HG02571 (cell line): Measurements from ENCODE around the gene MSRB1.

Experiments used
- ATAC-seq: cut with Tn5 transposase; IDR thresholded peaks from one replicate; pipeline ENCODE4 v1.9.1; 2021; ENCODE audit warnings: mild to moderate bottlenecking, moderate library complexity; ENCODE audit not compliant: unreplicated experiment

MSRB1 gene

DNA sequence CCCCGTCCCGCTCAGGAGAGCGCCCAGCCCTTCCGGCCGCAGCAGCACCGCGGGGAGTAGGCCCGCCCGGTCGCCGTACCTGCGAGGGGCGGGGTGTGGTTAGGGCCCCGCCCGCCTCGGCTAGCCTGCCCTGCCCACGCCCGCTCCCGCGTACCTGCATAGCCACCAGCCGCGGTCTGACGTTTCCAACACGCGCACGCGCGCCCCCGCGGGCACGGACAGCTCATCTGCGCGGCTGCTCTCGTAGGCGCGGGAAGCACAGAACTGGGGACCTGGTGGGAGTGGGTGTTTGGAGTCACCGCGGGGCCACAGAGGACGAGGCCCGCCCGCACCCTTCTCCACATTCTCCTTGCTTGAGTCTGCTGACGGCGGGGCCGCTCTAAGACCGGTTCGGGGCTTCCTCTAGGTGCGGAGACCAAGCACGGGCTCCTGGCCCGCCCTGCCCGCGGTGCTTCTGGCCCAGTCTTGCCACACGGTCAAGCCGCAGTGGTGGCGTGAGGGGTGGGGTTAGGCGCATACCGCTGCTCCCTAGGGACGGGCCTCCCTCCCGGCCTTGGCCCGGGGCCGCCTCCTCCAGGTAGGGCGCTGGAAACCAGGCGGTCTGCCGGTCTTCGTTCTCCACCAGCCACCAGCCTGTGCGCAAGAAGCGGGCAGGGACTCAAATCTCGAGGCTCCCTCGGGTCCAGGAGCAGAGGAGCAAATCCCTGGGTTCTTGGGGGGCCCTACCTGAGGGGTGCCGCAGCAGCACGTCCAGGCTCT is 36.5 kb upstream of the MSRB1 start:
- ATAC-seq: no peak

DNA sequence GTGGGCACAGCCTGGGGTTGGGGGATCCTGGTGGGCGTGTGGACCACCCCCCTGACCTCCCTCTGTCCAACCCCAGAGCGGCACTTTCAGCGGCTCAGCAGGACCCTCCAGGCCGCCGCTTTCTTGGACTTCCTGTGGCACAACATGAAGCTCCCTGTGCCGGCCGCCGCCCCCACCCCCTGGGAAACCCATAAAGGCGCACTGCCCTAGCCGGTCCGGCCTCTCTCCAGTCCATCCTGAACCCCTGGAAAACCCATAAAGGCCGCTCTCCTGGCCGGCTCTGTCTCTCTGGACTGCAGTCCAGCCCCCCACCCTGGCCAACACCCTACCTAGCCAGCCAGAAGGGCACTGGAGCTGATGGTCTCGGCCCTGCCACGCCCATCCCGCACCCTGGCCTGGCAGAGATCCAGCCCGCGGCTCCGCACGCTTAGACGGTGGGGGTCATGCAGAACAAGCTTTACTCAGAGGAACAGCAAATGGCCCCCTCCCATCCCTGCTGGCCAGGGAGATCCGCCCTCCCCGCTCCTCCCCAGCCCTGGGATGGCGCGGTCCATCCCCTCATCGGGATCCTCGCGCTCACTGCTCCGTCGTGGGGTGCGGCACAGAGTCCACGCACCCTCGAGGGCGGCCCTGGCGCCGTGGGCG is 35.6 kb upstream of the MSRB1 start:
- no peak for ATAC-seq

GRCh38 chr16:1977875-1978268 is 34.9 kb upstream of the MSRB1 start:
- ATAC-seq: no peak

GRCh38 chr16:1976951-1977874 is 34.2 kb upstream of the MSRB1 start:
- no peak for ATAC-seq

DNA sequence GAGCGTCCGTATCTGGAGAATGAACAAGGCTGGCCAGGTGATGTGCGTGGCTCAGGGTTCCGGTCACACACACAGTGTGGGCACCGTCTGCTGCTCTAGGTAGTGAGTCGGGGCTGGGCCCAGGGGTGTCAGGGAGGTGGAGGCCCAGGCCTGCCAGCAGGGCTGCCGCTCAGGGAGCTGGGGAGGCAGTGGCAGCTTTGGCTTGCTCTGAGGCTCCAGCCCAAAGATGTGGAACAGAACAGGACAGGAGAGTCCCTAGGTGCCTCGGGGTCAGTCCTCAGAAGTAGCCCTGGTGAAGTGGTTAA is 33.2 kb upstream of the MSRB1 start:
- ATAC-seq: no peak

GRCh38 chr16:1975432-1976215 is 32.6 kb upstream of the MSRB1 start:
- ATAC-seq: no peak

DNA sequence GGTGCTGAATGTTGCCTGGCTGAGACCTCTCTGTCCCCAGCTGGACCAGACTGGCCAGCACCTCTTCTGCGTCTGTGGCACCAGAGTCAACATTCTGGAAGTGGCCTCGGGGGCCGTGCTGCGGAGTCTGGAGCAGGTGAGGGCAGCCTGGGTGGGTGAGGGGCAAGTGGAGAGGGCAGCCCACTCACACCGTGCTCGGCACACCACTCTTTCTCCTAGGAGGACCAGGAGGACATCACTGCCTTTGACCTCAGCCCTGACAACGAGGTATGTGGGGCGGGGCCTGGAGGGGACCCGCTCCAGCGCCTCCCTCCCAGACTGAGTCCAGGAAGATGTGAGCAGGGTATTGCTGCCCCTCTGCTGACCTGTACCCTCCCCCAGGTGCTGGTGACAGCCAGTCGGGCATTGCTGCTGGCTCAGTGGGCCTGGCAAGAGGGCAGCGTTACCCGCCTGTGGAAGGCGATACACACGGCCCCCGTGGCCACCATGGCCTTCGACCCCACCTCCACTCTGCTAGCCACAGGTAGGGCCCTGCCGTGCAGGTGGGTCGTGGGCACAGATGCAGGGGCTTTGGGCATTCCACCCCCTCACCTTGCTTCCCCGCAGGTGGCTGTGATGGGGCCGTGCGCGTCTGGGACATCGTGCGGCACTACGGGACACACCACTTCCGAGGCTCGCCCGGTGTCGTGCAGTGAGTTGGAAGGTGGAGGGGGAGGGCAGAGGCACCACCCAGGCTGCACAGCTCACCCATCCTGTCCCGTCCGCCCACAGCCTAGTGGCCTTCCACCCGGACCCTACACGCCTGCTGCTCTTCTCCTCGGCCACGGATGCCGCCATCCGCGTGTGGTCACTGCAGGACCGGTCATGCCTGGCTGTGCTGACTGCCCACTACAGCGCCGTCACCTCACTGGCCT is 31.4 kb upstream of the MSRB1 start:
- ATAC-seq: no peak

DNA sequence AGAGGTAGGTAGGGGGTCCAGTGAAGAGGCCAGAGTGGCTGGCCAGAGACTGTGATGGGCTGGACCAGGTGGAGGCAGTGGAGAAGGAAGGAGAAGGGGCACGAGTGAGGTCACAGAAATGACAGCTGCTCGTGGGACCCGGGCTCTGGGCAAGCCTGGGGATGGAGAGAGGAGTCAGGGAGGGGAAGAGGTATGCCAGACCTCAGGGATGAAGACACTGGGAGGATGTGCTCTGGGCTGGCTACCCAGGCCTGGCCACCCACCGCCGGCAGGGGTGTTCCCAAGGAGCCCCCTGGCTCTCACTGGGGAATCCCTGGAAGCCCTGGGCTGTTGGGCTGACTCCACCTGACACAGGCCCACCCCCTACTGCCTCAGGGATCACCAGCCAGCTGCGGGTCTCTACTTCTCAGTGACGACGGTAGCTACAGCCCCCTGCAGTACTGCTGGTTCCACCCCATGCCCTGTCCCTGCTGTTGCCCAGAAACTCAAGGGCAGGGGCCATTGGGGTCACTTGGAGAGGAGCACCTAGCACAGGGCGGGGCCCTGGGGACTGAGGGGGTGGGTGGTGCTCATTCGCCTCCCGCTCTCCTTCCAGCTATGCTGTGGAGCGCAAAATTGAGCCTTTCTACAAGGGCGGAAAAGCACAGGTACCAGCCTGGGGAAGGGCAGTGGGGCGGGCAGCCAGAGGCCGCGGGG is 30.6 kb upstream of the MSRB1 start:
- ATAC-seq: no peak

DNA sequence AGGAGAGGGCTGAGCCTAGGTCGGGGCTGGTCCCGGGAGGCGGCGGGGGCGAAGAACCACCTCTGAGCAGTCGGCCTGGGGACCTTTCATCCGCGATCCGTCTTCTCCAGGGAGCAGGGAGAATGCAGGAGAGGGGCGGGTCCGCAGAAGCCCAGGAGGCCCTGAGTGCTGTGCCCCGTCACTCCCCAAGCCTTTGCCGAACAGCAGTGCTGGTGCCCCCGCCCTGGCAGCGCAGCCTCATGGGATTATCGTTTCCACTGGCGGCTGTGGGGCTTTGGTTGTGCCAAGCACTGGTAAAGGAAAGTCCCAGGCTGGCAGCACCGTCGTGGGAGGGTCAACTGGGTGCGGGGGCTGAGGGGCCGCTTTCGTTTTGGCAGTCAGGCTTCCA is 29.5 kb upstream of the MSRB1 start:
- no peak for ATAC-seq

DNA sequence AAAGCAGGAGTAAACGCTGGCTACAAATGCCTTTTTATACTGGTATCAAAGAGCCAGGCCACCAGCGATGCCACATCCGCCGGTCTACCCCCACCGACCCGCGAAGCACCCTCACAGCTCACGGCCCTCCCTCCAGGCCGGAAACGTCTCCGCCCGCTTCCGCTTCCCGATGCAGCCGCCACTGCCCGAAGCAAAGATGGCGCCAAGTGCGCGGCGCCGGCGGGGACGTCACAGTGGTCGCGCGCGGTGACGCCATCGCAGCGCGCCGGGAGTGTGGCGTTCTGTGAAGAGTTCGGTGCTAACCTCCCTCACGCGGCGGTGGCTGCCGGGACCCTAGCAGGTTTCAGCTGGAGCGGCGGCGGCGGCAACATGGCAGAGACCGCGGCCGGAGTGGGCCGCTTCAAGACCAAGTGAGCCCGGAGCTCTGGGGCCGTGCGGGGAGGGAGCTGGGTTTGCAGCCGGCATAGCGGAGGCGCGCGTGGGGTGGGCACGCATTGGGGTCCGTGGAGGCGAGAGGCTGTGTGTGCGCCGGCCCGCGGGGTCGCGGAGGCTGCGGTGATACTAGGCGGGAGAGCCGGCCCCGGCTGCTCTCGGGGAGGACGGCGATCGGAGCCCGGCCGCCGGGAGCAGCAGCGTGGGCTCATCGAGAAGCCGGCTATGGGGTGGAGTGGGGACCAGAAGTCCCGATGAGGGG is 28.9 kb upstream of the MSRB1 start, which contains the start of gene TBL3:
TSS of gene TBL3 (plus strand) at position 258 of the 694 bp plus-strand sequence. CDS start at position 370, 112 bp downstream.
- ATAC-seq: peak; percentile 66

DNA sequence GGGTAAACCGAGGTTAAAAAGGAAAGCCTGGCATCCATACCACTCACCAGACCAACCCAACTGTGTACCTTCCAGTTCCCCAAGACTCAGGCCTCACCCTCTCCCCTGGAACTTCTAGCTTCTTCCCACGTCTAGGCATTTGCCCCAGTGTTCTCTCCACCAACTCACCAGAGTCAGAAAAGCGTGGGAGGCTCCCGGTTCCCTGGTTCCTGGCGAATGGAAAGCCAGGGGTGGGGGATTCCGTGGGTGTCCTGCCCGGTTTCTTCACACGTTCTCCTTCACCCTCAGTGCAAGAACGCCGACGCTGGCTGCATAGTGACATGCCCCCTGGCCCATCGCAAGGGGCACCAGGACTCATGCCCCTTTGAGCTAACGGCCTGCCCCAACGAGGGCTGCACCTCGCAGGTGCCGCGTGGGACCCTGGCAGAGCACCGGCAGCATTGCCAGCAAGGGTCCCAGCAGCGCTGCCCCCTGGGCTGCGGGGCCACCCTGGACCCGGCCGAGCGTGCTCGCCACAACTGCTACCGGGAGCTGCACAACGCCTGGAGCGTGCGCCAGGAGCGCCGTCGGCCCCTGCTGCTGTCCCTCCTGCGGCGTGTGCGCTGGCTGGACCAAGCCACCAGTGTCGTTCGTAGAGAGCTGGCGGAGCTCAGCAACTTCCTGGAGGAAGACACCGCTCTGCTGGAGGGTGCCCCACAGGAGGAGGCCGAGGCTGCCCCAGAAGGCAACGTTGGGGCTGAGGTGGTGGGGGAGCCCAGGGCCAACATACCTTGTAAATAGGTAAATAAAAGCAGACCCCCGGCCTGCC is 25.4 kb upstream of the MSRB1 start:
- no peak for ATAC-seq

DNA sequence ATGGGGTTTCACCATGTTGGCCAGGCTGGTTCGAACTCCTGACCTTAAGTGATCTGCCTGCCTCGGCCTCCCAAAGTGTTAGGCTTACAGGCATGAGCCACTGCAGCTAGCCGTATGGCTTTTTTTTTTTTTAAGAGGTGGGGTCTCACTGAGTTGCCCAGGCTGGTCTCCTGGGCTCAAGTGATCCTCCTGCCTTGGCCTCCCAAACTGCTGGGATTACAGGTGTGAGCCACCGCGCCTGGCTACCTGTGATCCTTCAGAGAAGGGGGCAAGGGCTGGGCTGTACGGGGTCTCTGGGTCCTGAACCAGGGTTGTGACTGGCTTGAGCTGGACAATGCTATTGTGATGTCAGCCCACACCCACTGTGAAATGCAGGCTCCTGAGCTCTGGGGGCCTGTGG is 23.5 kb upstream of the MSRB1 start, which contains the start of gene RNF151:
TSS of gene RNF151 (plus strand) at position 397 of the 400 bp plus-strand sequence. CDS start 26 bp downstream, outside the sequence.
- ATAC-seq: no peak

DNA sequence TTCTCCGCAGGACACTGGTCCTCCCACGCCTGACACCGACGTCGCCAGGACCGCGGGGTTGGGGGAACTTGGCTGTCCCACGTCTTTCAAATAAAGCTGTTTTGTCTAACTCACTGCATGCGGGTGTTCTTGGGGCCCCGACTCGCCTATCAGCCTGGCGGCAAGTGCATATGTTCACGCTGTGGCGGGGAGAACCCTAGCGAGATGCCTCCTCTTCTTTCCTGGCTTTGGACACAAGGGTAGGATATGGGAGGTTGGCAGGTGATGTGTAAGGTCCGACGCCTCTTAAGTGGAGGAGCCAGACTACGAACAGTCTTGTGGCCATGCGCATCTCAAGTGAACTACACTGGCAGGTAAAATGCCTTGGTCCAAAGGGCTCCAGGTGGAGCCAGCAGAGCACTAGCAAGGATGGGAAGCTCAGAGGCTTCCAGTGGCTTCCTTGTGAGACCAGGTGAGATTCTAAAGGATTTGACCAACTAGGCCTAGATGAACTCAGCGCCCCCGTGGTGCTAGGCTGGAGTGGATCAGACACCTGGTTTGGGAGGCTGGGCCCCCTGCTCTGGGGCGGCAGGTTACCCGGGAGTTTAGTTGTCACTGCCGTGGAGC is 22.5 kb upstream of the MSRB1 start:
- no peak for ATAC-seq

GRCh38 chr16:1964506-1965395 is 21.8 kb upstream of the MSRB1 start, which contains the start of gene RPS2:
RPS2 (minus strand) TSS chr16:1964826; CDS start chr16:1964625, 201 bp downstream.
- ATAC-seq: peak; percentile 71

- ATAC-seq: peak; percentile 19
Measured at GRCh38 chr16:1963806-1964505, 21.0 kb upstream of the MSRB1 start.
